ENCODE data around the gene IL11. TPM values are rescaled to one million over a fixed set of nuclear protein-coding genes. Genes with fewer than 3 reads are reported as not detected.

IL11 gene
- 1.2 and 1.4 TPM in 2 replicates for total RNA-seq

DNA sequence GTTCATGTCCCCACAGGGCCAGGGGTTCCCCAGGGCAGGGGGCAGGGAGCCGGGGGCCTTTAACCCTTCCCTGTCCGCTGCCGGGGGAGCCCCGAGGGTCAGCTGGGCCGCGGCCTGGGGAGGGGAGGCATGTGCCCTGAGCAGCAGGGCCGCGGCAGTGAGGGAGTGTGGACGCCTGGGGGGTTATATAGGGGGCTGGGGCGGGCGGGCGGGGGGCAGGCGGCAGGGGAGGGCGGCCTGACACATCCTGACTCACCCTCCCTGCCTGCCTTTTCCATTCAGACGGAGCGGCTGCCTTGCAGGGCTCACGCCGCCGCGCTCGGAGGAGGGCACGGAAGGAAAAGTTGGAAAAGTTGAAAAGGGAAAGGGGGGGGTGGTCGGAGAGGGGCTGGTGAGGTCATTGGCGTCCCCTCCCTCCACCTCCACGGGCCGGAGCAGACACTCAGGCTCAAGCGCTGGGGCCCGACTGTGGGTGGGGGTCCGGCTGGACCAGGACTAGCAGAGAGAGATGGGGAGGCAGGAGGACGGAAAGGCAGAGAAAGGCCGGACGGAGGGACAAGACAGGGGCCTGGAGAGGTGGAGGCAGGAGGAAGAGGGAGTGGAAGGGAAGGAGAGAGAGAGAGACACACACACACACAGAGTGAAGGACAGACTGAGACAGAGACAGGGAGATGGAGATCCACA, at the start of gene IL11:
TSS of gene IL11 (minus strand) at position 159 of the 684 bp plus-strand sequence. CDS start at position 6, 153 bp downstream.

DNA sequence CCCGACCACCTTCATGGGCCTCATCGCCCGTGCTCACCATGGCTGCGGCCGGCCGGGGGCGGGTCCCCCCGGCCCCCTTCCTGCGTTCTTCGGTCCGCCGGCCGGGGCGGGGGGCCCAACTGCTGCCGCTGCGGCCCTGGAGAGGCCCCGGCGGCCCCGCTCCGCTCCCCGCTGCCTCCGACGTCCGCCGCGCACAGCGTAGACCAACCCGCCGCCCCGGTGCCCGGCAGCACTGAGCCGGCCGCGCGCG, 37.2 kb upstream of the IL11 start, which contains the start of gene UBE2S:
TSS of gene UBE2S (minus strand) at position 239 of the 250 bp plus-strand sequence. CDS start at position 40, 199 bp downstream.

DNA sequence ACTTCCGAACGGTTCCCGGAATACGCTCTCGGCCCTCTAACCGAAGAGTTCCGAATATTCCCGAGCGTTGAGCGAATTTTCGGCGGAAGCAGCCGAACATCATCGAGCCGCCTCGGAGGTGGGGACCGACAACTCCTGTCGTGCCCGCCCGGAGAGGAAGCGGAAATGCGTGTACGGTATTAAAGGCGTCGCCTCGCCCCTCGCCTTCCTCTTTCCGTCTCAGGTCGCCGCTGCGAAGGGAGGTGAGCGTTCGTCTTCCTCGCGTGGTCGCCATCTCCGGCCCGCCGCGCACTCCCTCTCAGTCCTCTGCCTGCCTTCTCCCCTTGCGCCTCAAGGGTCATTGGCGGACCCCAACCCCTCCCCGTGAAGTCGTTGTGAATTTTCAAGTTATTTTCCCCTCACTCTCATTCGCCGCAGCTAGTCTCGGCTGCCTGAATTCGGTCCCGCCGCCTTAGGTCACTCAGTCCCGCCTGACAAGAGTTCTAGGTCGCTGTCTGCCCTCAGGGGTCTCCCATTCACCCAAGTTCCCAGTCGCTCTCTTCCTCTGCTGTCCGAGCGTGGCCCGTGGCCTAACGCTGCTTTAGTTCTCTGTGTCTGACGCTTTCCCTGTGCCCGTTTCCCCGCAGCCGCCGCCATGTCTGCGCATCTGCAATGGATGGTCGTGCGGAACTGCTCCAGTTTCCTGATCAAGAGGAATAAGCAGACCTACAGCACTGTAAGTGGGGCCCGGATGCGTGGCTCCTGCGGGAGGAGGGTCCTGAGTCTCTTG, 15.6 kb upstream of the IL11 start, which contains the start of gene RPL28:
TSS of gene RPL28 (plus strand) at position 209 of the 769 bp plus-strand sequence. CDS start at position 635, 426 bp downstream.

DNA sequence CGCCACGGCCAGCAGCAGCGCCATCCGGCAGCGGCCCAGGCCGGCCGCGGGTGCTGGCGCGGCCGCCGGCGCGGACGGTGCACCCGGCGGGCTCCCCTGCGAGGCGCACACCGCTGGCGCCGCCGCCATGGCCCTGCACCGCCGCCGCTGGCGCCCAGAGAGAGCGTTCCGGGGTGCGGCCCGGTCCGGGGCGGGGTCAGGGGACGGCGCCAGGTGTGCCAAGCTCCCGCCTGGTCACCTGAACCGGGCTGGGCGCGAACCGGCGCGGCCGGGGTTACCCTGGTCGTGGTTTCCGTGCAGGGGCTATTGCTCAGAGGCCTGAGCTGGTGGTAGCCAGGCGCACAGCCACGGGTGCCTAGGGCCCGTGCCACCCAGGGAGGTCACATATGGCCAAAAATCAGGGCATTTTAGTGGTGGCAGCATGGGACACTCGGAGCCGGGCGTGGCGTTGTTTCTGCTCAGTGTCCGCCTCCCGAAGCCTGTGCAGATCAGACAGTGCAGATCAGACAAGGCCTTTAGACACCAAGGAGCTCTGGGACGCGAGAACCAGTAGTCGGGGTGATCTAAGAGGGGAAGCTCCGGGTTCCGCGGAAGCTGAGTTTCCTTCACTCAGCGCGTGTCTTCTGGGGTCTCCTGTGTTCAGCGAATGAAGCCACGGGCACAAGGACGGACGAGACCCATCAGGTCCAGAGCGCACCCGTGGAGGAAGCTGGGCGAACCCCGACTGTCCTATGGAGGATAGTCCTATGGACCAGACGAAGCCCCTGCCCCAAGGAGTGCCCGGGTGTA, 14.1 kb upstream of the IL11 start, which contains the start of gene TMEM238:
TSS of gene TMEM238 (minus strand) at position 162 of the 789 bp plus-strand sequence. CDS start at position 129, 33 bp downstream.

DNA sequence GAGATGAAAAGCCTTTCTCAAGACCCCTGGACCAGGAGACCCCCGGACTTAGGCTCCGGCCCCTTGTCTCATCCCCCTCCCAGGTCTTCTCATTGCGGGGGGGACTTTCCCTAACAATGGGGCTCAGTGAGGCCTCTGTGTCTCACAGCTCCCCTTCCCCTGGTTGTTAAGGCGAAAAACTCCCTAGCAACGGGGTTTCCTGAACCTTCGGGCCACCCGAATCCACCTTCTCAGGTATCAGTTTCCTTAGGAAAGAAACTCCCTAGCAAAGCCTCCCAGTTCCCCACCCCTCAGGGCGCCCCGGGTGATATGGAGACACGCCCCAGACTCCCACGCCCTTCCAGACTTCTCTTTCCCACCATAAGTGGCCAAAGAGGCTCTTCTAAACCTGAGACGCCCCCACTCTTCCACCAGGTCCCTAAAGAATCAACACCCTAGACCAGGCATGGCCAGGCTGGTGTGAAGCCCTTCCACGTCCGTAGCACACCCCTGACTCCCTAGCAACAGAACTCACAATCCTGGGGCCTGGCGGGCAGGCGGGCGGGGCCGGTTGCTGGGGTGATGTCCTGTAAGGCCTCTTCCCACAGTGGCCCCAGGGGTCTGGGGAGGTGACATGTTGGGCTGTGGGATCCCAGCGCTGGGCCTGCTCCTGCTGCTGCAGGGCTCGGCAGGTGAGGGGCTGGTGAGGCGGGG, 6.1 kb upstream of the IL11 start, which contains the start of gene TMEM190:
TSS of gene TMEM190 (plus strand) at position 586 of the 693 bp plus-strand sequence. CDS start at position 614, 28 bp downstream.

DNA sequence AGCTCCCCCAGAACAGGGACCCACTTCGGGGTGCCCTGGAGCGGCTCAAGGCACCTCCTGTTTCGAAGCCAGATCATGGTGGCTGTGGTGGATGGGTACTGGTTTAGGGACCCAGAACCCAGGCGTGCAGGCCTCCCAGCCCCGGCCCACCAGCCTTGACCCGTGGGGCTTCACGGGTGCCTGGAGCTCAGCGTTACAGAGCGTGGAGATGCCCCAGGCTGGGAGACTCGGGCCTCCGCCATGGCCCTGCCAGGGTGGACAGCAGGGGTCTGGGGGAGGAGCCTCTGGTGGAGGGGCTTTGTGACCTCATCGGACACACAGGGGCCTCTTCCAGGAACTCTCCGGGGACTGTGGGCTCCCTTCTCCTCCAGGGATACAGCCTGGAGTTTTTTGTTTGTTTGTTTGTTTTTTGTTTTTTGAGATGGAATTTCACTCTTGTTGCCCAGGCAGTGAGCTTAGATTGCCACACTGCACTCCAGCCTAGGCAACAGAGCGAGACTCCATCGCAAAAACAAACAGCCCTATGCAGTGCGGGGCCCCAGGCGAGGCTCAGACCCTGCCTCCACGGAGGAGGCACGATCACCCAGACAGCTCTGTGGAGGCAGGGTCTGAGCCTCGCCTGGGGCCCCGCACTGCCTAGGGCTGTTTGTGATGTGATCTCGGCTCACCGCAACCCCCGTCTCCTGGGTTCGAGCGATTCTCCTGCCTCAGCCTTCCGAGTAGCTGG, 7.1 kb downstream of the IL11 start, which contains the start of gene GARIN5B:
TSS of gene GARIN5B (minus strand) at position 271 of the 727 bp plus-strand sequence. CDS start at position 77, 194 bp downstream.

DNA sequence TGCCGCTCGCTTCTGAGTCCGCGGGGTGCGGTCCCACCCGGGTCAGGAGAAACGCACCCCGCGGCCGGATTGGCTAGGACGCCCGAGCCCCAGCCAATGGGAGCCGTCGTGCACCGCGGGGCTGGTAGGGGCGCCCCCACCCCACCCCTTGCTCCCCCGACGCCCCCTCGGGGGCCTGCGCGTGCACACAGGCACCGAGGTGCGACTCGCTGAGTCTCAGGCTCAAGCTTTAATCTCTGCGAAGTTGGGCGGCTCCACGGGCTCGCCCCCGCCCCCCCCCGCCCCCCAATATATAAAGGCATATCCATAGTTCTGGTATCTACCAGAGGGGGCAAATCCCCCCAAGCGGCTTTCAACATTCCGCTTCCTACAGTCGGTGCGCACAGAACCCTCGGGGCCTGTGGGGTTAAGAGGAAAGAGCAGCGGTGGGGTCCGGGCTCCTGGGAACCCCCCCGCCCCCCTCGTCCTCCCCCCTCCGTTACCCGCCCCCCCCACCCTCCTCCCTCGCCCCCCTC, 15.5 kb downstream of the IL11 start, which contains the start of gene COX6B2:
TSS of gene COX6B2 (minus strand) at position 22 of the 515 bp plus-strand sequence. CDS start 198 bp downstream, outside the sequence.

DNA sequence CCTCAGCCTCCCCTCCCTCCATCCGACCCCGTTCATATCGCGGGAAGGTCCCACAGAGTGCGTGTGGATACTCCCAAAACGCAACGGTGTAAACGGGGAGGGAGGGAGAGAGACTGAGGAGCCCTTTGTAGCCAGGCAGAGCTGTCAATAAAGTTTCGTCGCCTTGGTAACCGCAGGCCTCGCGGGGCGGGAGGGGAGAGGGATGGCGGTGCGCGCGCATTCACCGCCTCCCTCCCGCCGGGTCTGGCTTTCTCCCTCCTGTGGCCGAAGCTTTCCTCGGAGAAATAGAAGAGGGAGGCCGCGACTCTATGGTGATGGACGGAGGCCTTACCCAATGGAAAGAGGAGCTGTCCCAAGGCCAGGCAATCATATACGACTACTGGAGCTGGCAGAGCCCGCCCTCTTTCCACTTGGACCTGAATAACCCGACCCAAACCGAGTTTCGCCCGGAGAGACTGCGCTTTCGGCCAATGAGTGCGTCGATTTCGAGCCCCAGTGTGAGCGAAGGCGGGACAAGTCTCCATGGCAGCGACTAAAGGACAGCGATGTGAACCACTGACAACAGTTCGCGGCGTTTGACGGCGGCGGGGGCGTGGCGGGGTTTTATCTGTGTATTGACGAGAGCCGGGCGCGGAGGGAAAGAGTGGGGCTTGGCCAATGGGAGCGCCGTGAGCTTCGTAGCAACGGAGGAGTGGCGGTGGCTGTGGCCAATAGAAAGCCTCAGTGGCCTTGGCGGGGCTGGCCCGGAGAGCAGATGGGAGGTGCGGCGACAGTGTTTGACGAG, 31.0 kb downstream of the IL11 start, which contains the start of gene KMT5C:
TSS of gene KMT5C (plus strand) at position 772 of the 784 bp plus-strand sequence. CDS start 2,061 bp downstream, outside the sequence.

DNA sequence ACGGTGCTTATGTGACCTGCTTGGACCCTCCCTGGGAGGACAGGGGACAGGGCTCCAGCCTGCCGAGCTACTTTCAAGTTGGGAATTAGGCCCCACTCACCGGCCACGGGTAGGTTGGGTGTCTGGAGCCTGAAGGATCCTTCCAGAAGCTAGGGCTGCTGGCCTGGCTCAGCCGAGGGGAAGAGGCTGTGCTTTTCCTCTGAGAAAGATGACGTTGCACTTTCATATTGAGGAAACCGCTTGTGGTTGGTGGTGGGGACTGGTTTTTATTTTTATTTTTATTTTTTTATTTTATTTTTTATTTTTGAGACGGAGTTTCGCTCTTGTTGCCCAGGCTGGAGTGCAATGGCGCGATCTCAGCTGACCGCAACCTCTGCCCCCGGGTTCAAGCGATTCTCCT, 45.1 kb downstream of the IL11 start, which contains the start of gene TMEM150B:
TSS of gene TMEM150B (minus strand) at position 170 of the 400 bp plus-strand sequence. CDS start 4,305 bp downstream, outside the sequence.

Other genes with a start within 250 kb of the IL11 start
- 1.9 and 7.8 TPM in 2 replicates for gene TNNT1, start 221.3 kb downstream of the IL11 start, total RNA-seq
- gene TNNI3, start 212.7 kb downstream of the IL11 start, total RNA-seq, result not detected in 2 replicates
- gene DNAAF3, start 203.8 kb downstream of the IL11 start, total RNA-seq, result 0.43 and 0.91 TPM in 2 replicates
- not detected in 2 replicates for gene SYT5, start 190.2 kb downstream of the IL11 start, total RNA-seq
- 5.1 and 7.1 TPM in 2 replicates for gene PTPRH, start 161.0 kb downstream of the IL11 start, total RNA-seq
- 0.76 and 1.7 TPM in 2 replicates for gene TMEM86B, start 141.7 kb downstream of the IL11 start, total RNA-seq
- 26.1 and 27.7 TPM in 2 replicates for gene PPP6R1, start 111.4 kb downstream of the IL11 start, total RNA-seq
- gene HSPBP1, start 90.4 kb downstream of the IL11 start, total RNA-seq, result 23.0 and 25.6 TPM in 2 replicates
- 0.65 TPM in 2 replicates for gene BRSK1, start 86.5 kb downstream of the IL11 start, total RNA-seq
- gene TMEM150B, start 45.1 kb downstream of the IL11 start, total RNA-seq, result not detected in 2 replicates
- 5.0 and 5.6 TPM in 2 replicates for gene KMT5C, start 30.6 kb downstream of the IL11 start, total RNA-seq
- not detected in 2 replicates for gene COX6B2, start 15.7 kb downstream of the IL11 start, total RNA-seq
- not detected in 2 replicates for gene GARIN5B, start 7.2 kb downstream of the IL11 start, total RNA-seq
- gene TMEM190, start 6.4 kb upstream of the IL11 start, total RNA-seq, result not detected in 2 replicates
- gene TMEM238, start 13.8 kb upstream of the IL11 start, total RNA-seq, result not detected in 2 replicates
- 441 and 509 TPM in 2 replicates for gene RPL28, start 15.5 kb upstream of the IL11 start, total RNA-seq
- gene UBE2S, start 37.3 kb upstream of the IL11 start, total RNA-seq, result 32.4 and 36.3 TPM in 2 replicates
- gene SHISA7, start 72.8 kb upstream of the IL11 start, total RNA-seq, result not detected in 2 replicates
- gene ISOC2, start 91.2 kb upstream of the IL11 start, total RNA-seq, result 48.6 and 53.3 TPM in 2 replicates
- gene C19orf85, start 94.3 kb upstream of the IL11 start, total RNA-seq, result not detected in 2 replicates
- gene ZNF628, start 106.2 kb upstream of the IL11 start, total RNA-seq, result 2.1 and 2.7 TPM in 2 replicates
- 3.8 and 5.6 TPM in 2 replicates for gene NAT14, start 114.7 kb upstream of the IL11 start, total RNA-seq
- 23.4 and 33.8 TPM in 2 replicates for gene SSC5D, start 118.0 kb upstream of the IL11 start, total RNA-seq
- not detected in 2 replicates for gene SBK2, start 166.7 kb upstream of the IL11 start, total RNA-seq
- 0.11 TPM in 1 of 2 replicates, not detected in the other for gene SBK3, start 175.1 kb upstream of the IL11 start, total RNA-seq
- gene ZNF579, start 210.4 kb upstream of the IL11 start, total RNA-seq, result 6.5 and 8.9 TPM in 2 replicates
- gene FIZ1, start 229.1 kb upstream of the IL11 start, total RNA-seq, result 3.4 and 5.1 TPM in 2 replicates
- gene ZNF524, start 229.8 kb upstream of the IL11 start, total RNA-seq, result 6.6 and 7.1 TPM in 2 replicates
- gene ZNF865, start 235.2 kb upstream of the IL11 start, total RNA-seq, result 1.2 and 1.3 TPM in 2 replicates

All from articular chondrocyte of knee joint (primary cell).